HepG2 (cell line): Measurements from ENCODE around the gene DPY19L3. TPM values are rescaled to one million over a fixed set of nuclear protein-coding genes. Genes with fewer than 3 reads are reported as not detected.

Experiments
- ADNP ChIP-seq: sonication (generic); formaldehyde crosslinking; IDR thresholded peaks from 2 replicates; pipeline ENCODE4 v1.4.0; 2020; ENCODE audit warnings: missing genetic modification reagents
- AGO1 ChIP-seq: fragments of 200-400 bp; formaldehyde crosslinking; IDR thresholded peaks from 2 replicates; pipeline ENCODE4 v1.6.1; 2017; ENCODE audit warnings: mild to moderate bottlenecking, low read depth, low read length, moderate library complexity; ENCODE audit not compliant: poor library complexity, severe bottlenecking
- EZH2 ChIP-seq: conservative IDR thresholded peaks from 2 replicates; pipeline ENCODE4 v1.6.1; 2012; ENCODE audit warnings: mild to moderate bottlenecking, low read depth, low read length, moderate library complexity
- HMGA1 ChIP-seq: sonication (generic); formaldehyde crosslinking; conservative IDR thresholded peaks from 2 replicates; pipeline ENCODE4 v1.4.0; 2020; ENCODE audit warnings: missing genetic modification reagents
- MED1 ChIP-seq: sonication (generic); formaldehyde crosslinking; IDR thresholded peaks from 2 replicates; pipeline ENCODE4 v1.4.0; 2020; ENCODE audit warnings: missing genetic modification reagents
- TCF7L2 ChIP-seq: IDR thresholded peaks from 2 replicates; pipeline ENCODE4 v1.6.1; 2011; ENCODE audit warnings: mild to moderate bottlenecking, low read depth, low read length, moderate library complexity
- ZFP36L2 ChIP-seq: sonication (generic); formaldehyde crosslinking; IDR thresholded peaks from 2 replicates; pipeline ENCODE4 v1.4.0; 2020; ENCODE audit warnings: missing genetic modification reagents
- ZNF224 ChIP-seq: sonication (generic); formaldehyde crosslinking; IDR thresholded peaks from 2 replicates; pipeline ENCODE4 v1.5.0; 2020; ENCODE audit warnings: mild to moderate bottlenecking, missing genetic modification reagents
- ZNF317 ChIP-seq: sonication (generic); formaldehyde crosslinking; IDR thresholded peaks from 2 replicates; pipeline ENCODE4 v1.5.0; 2020; ENCODE audit warnings: mild to moderate bottlenecking, missing genetic modification reagents
- ZNF34 ChIP-seq: sonication (generic); formaldehyde crosslinking; IDR thresholded peaks from 2 replicates; pipeline ENCODE4 v1.4.0; 2020; ENCODE audit warnings: mild to moderate bottlenecking, missing genetic modification reagents, borderline replicate concordance
- ZNF563 ChIP-seq: sonication (generic); formaldehyde crosslinking; IDR thresholded peaks from 2 replicates; pipeline ENCODE4 v1.8.0; 2022; ENCODE audit warnings: mild to moderate bottlenecking, moderate library complexity, missing genetic modification reagents
- ZSCAN29 ChIP-seq: sonication (generic); formaldehyde crosslinking; conservative IDR thresholded peaks from 2 replicates; pipeline ENCODE4 v1.4.0; 2020; ENCODE audit warnings: mild to moderate bottlenecking, missing genetic modification reagents
- polyA plus RNA-seq, 8 experiments: library from polyadenylated mRNA; depleted of rRNA in 3 of 8; stranded (reverse) in 7 of 8; unstranded in 1 of 8; fragments of >200 nt; fragmentation: Illumina TruSeq in 4 of 8; extraction: Trizol in 4 of 8; gene quantifications; 2 replicates each; pipeline versions ENCODE4 v1.2.1 to v1.2.3, GENCODE V29; 2011 to 2016; ENCODE audit warnings: low read depth in 4 of 8, missing spikeins in 1 of 8, mixed read lengths in 1 of 8; ENCODE audit not compliant: insufficient read depth in 1 of 8
- total RNA-seq, 5 experiments: library from RNA; depleted of rRNA; stranded (reverse); fragments of >200 nt; fragmentation: Illumina TruSeq; extraction: Trizol; gene quantifications; 2 replicates each; pipeline ENCODE4 v1.2.3, GENCODE V29; 2016; ENCODE audit warnings: low read depth in 1 of 5
- TF ChIP-seq, protein P1 (sequence below): sonication (generic); formaldehyde crosslinking; IDR thresholded peaks from 2 replicates; pipeline ENCODE4 v1.8.0; 2022; ENCODE audit warnings: low read depth, missing genetic modification reagents
- TF ChIP-seq, protein P2 (sequence below): sonication (generic); formaldehyde crosslinking; IDR thresholded peaks from 2 replicates; pipeline ENCODE4 v1.4.0; 2020; ENCODE audit warnings: mild to moderate bottlenecking, missing genetic modification reagents
- TF ChIP-seq, protein P3 (sequence below): sonication (generic); formaldehyde crosslinking; IDR thresholded peaks from 2 replicates; pipeline ENCODE4 v1.4.0; 2020; ENCODE audit warnings: missing genetic modification reagents
- TF ChIP-seq, protein P4 (sequence below): IDR thresholded peaks from 2 replicates; pipeline ENCODE4 v1.6.1; 2016; ENCODE audit warnings: low read depth, missing genetic modification reagents, missing compliant biosample characterization
- TF ChIP-seq, protein P5 (sequence below): sonication (generic); formaldehyde crosslinking; IDR thresholded peaks from 2 replicates; pipeline ENCODE4 v1.5.1; 2020; ENCODE audit warnings: mild to moderate bottlenecking, missing genetic modification reagents, borderline replicate concordance

Gene DPY19L3
- total and polyA plus RNA-seq, 2 of the 13 experiments (the other 11 are each of a cell fraction or from before 2014, with no cell fraction given), result 21.6 to 25.2 TPM

DNA sequence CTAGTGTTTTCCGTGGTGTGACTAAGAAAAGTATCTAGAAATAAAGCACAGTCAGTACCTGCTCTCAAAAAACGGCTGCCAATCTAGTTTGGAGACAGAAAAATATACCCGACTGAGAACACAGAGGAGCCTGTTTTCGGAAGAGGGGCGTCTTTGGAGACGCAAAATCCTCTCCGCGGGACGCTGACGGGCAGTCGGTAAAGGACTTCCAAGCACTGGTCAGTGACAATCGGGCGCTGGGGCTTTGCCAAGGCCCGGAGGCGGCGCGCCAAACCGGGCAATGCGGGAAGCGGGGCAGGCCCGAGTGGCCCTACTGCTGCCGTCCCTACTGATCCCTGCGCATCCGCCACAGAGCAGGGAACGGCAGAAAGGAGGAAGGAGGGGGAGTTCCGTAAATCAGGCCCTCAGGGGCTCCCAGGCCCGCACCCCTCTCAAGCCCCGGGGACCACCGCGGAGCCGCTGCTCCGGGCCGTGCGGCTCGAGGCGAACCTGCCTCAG is 588 bp upstream of the DPY19L3 start (continued):
- TF ChIP-seq MED1 (CRISPR knock-in tag) (no peak), ZNF34 (CRISPR knock-in tag) (no peak), ZNF317 (CRISPR knock-in tag) (peak; percentile 80), ZFP36L2 (CRISPR knock-in tag) (no peak), HMGA1 (CRISPR knock-in tag) (no peak), ZNF563 (CRISPR knock-in tag) (no peak), EZH2 (no peak), AGO1 (peak; percentile 68), ZNF224 (CRISPR knock-in tag) (peak; percentile 83; the same call in 1 of the 2 replicates), ZSCAN29 (CRISPR knock-in tag) (no peak), ADNP (CRISPR knock-in tag) (no peak), TCF7L2 (no peak)
- TF ChIP-seq, protein P1, sequence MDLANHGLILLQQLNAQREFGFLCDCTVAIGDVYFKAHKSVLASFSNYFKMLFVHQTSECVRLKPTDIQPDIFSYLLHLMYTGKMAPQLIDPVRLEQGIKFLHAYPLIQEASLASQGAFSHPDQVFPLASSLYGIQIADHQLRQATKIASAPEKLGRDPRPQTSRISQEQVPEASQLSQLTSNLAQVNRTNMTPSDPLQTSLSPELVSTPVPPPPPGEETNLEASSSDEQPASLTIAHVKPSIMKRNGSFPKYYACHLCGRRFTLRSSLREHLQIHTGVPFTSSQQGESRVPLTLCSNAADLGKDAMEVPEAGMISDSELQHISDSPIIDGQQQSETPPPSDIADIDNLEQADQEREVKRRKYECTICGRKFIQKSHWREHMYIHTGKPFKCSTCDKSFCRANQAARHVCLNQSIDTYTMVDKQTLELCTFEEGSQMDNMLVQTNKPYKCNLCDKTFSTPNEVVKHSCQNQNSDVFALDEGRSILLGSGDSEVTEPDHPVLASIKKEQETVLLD (CRISPR knock-in tag), result no peak
- TF ChIP-seq, protein P2, sequence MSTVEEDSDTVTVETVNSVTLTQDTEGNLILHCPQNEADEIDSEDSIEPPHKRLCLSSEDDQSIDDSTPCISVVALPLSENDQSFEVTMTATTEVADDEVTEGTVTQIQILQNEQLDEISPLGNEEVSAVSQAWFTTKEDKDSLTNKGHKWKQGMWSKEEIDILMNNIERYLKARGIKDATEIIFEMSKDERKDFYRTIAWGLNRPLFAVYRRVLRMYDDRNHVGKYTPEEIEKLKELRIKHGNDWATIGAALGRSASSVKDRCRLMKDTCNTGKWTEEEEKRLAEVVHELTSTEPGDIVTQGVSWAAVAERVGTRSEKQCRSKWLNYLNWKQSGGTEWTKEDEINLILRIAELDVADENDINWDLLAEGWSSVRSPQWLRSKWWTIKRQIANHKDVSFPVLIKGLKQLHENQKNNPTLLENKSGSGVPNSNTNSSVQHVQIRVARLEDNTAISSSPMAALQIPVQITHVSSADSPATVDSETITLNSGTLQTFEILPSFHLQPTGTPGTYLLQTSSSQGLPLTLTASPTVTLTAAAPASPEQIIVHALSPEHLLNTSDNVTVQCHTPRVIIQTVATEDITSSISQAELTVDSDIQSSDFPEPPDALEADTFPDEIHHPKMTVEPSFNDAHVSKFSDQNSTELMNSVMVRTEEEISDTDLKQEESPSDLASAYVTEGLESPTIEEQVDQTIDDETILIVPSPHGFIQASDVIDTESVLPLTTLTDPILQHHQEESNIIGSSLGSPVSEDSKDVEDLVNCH (CRISPR knock-in tag), result no peak
- TF ChIP-seq, protein P3, sequence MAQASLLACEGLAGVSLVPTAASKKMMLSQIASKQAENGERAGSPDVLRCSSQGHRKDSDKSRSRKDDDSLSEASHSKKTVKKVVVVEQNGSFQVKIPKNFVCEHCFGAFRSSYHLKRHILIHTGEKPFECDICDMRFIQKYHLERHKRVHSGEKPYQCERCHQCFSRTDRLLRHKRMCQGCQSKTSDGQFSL, result 0 out of 2 replicates have a peak, but pooled peaks have one; percentile 22
- TF ChIP-seq, protein P4, sequence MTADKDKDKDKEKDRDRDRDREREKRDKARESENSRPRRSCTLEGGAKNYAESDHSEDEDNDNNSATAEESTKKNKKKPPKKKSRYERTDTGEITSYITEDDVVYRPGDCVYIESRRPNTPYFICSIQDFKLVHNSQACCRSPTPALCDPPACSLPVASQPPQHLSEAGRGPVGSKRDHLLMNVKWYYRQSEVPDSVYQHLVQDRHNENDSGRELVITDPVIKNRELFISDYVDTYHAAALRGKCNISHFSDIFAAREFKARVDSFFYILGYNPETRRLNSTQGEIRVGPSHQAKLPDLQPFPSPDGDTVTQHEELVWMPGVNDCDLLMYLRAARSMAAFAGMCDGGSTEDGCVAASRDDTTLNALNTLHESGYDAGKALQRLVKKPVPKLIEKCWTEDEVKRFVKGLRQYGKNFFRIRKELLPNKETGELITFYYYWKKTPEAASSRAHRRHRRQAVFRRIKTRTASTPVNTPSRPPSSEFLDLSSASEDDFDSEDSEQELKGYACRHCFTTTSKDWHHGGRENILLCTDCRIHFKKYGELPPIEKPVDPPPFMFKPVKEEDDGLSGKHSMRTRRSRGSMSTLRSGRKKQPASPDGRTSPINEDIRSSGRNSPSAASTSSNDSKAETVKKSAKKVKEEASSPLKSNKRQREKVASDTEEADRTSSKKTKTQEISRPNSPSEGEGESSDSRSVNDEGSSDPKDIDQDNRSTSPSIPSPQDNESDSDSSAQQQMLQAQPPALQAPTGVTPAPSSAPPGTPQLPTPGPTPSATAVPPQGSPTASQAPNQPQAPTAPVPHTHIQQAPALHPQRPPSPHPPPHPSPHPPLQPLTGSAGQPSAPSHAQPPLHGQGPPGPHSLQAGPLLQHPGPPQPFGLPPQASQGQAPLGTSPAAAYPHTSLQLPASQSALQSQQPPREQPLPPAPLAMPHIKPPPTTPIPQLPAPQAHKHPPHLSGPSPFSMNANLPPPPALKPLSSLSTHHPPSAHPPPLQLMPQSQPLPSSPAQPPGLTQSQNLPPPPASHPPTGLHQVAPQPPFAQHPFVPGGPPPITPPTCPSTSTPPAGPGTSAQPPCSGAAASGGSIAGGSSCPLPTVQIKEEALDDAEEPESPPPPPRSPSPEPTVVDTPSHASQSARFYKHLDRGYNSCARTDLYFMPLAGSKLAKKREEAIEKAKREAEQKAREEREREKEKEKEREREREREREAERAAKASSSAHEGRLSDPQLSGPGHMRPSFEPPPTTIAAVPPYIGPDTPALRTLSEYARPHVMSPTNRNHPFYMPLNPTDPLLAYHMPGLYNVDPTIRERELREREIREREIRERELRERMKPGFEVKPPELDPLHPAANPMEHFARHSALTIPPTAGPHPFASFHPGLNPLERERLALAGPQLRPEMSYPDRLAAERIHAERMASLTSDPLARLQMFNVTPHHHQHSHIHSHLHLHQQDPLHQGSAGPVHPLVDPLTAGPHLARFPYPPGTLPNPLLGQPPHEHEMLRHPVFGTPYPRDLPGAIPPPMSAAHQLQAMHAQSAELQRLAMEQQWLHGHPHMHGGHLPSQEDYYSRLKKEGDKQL, result no peak
- TF ChIP-seq, protein P5, sequence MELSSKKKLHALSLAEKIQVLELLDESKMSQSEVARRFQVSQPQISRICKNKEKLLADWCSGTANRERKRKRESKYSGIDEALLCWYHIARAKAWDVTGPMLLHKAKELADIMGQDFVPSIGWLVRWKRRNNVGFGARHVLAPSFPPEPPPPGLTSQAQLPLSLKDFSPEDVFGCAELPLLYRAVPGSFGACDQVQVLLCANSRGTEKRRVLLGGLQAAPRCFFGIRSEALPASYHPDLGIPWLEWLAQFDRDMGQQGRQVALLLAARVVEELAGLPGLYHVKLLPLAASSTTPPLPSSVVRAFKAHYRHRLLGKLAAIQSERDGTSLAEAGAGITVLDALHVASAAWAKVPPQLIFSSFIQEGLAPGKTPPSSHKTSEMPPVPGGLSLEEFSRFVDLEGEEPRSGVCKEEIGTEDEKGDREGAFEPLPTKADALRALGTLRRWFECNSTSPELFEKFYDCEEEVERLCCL (CRISPR knock-in tag), result no peak
